Adrenal gland (tissue), 5 donors: ENCODE data around the gene CHD9.

Experiments
- CTCF ChIP-seq, 6 experiments: fragments of 450-650 bp in 4 of 6; fragments of 200-600 bp in 2 of 6; sonication (generic) in 1 of 6; IDR thresholded peaks; 1 replicate in 5 of 6; 2 replicates in 1 of 6; pipeline versions ENCODE4 v1.5.1 to v1.8.0; 2016 to 2021; ENCODE audit warnings: antibody characterized with exemption in 6 of 6, mild to moderate bottlenecking in 2 of 6, moderate library complexity in 1 of 6
- POLR2A ChIP-seq, 2 donors: fragments of 450-650 bp; IDR thresholded peaks; one replicate each; pipeline ENCODE4 v1.6.1; 2017; ENCODE audit warnings: antibody characterized with exemption in 2 of 2, mild to moderate bottlenecking in 2 of 2, moderate library complexity in 1 of 2
- donor health status: DM: no; HTN: no; CAD: no.

GRCh38 chr16:53216798-53217197, 162.0 kb downstream of the CHD9 start:
- TF ChIP-seq POLR2A (IDR thresholded peaks at IDR 0.05) = no peak
- no peak for TF ChIP-seq CTCF (IDR thresholded peaks at IDR 0.05)
